Loucy (cell line): ENCODE results near the gene CCDC88C.

Experiments used
- EZH2phosphoT487 ChIP-seq: fragments of 200-600 bp; IDR thresholded peaks from 2 replicates; pipeline ENCODE4 v1.6.1; 2018; ENCODE audit warnings: antibody characterized with exemption, mild to moderate bottlenecking, moderate library complexity, borderline replicate concordance
- TF ChIP-seq, protein P1 (sequence below): fragments of 200-600 bp; sonication (generic); conservative IDR thresholded peaks from 2 replicates; pipeline ENCODE4 v1.5.1; 2014; ENCODE audit warnings: mild to moderate bottlenecking, antibody characterized with exemption, low read length

DNA sequence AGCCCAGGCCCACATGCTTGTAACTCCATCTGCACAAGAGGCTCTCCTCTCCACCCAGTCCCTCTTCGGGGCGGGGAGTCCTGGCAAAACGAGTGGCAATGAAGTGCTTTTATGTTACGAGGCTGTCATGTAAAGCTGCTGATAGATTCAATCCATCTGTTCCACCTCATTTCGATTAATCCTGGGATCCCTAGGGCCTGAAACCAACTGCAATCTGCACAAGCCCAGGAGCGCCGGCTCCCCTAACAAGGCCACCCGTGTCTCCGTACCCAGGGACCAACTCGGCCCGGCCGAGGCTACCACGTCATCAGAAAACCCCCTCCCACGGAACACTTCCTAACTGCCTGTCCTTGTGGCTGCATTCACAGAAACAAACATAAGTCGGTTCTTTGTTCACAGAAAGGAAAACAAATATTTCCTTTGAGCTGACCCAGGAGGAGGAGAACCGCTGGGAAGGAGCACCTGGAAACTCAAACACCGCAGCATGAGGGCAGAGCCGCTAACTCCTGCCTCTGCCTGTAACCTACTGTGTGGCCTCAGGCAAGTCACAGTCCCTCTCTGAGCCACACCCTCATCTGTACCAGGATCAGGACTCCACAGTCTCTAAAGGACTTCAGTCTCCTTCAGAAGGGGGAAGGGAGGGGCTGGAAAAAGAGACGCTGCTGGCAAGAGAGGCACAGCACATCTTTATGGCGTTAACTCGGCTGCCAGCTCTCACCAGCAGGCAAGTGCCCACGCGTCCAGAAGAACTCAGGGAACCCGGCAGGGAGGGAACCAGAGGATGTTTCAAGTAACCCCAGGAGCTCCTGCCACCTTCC, 47.8 kb downstream of the CCDC88C start:
- TF ChIP-seq, protein P1, sequence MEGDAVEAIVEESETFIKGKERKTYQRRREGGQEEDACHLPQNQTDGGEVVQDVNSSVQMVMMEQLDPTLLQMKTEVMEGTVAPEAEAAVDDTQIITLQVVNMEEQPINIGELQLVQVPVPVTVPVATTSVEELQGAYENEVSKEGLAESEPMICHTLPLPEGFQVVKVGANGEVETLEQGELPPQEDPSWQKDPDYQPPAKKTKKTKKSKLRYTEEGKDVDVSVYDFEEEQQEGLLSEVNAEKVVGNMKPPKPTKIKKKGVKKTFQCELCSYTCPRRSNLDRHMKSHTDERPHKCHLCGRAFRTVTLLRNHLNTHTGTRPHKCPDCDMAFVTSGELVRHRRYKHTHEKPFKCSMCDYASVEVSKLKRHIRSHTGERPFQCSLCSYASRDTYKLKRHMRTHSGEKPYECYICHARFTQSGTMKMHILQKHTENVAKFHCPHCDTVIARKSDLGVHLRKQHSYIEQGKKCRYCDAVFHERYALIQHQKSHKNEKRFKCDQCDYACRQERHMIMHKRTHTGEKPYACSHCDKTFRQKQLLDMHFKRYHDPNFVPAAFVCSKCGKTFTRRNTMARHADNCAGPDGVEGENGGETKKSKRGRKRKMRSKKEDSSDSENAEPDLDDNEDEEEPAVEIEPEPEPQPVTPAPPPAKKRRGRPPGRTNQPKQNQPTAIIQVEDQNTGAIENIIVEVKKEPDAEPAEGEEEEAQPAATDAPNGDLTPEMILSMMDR = no peak
- TF ChIP-seq EZH2phosphoT487 = no peak
